K562 (cell line): ENCODE measurements around the gene DLGAP1. TPM values are rescaled to one million over a fixed set of nuclear protein-coding genes. Genes with fewer than 3 reads are reported as not detected.

ENCODE experiments used
- CBX3 ChIP-seq, 2 experiments: IDR thresholded peaks; 1 replicate in 1 of 2; 2 replicates in 1 of 2; pipeline ENCODE4 v1.6.1; 2012; ENCODE audit warnings: inconsistent platforms in 2 of 2, low read length in 2 of 2, borderline replicate concordance in 1 of 2, control low read depth in 1 of 2
- CCNT2 ChIP-seq: IDR thresholded peaks from 2 replicates; pipeline ENCODE4 v1.6.1; 2011; ENCODE audit warnings: borderline replicate concordance, low read depth, mild to moderate bottlenecking, moderate library complexity, mixed read lengths, low read length; ENCODE audit not compliant: insufficient read length; ENCODE audit errors: extremely low read depth
- EHMT2 ChIP-seq: fragments of 450-650 bp; IDR thresholded peaks from 2 replicates; pipeline ENCODE4 v1.6.1; 2018; ENCODE audit warnings: antibody characterized with exemption
- GTF2A2 ChIP-seq: IDR thresholded peaks from 2 replicates; pipeline ENCODE4 v1.6.1; 2016; ENCODE audit warnings: mild to moderate bottlenecking, missing genetic modification characterization, missing compliant biosample characterization
- KAT8 ChIP-seq: fragments of 450-650 bp; IDR thresholded peaks from 2 replicates; pipeline ENCODE4 v1.6.1; 2016; ENCODE audit warnings: low read depth, mild to moderate bottlenecking
- MYNN ChIP-seq, 2 experiments: sonication (generic); formaldehyde crosslinking in 1 of 2; IDR thresholded peaks; 2 replicates each; pipeline versions ENCODE4 v1.5.0 to v1.6.1; 2016 to 2020; ENCODE audit warnings: antibody characterized with exemption in 1 of 2, missing genetic modification reagents in 1 of 2
- PRMT5 ChIP-seq: sonication (generic); formaldehyde crosslinking; IDR thresholded peaks from 2 replicates; pipeline ENCODE4 v1.5.0; 2020; ENCODE audit warnings: missing genetic modification reagents
- RCOR1 ChIP-seq, 2 experiments: IDR thresholded peaks; 2 replicates each; pipeline ENCODE4 v1.6.1; 2012; ENCODE audit warnings: low read depth in 2 of 2, low read length in 2 of 2, borderline replicate concordance in 1 of 2, improper control_type of control experiment in 1 of 2
- TEAD2 ChIP-seq: fragments of 450-650 bp; IDR thresholded peaks from 2 replicates; pipeline ENCODE4 v1.6.1; 2016; ENCODE audit warnings: missing genetic modification characterization, control low read depth, missing compliant biosample characterization
- TGIF2 ChIP-seq: sonication (generic); formaldehyde crosslinking; IDR thresholded peaks from 2 replicates; pipeline ENCODE4 v1.8.1; 2022; ENCODE audit warnings: mild to moderate bottlenecking, missing genetic modification reagents, moderate library complexity
- YY1 ChIP-seq, 3 experiments: IDR thresholded peaks; 2 replicates each; pipeline ENCODE4 v1.6.1; 2011; ENCODE audit warnings: low read length in 2 of 3, mild to moderate bottlenecking in 2 of 3, moderate library complexity in 2 of 3, borderline replicate concordance in 1 of 3, control low read depth in 1 of 3, low read depth in 1 of 3; ENCODE audit not compliant: insufficient read depth in 3 of 3, insufficient replicate concordance in 2 of 3, control insufficient read depth in 1 of 3, insufficient read length in 1 of 3; ENCODE audit errors: extremely low read depth in 1 of 3
- ZNF197 ChIP-seq: fragments of 200-800 bp; sonication (Bioruptor generic); IDR thresholded peaks from 2 replicates; pipeline ENCODE4 v1.6.1; 2016; ENCODE audit warnings: low read depth, missing genetic modification characterization, missing compliant biosample characterization
- polyA plus RNA-seq, 8 experiments: library from polyadenylated mRNA; depleted of rRNA in 4 of 8; stranded (reverse) in 5 of 8; unstranded in 3 of 8; fragments of >200 nt; fragmentation: Nextera tagmentation in 2 of 8; fragmentation: Illumina TruSeq in 1 of 8; extraction: Ambion mirVana in 2 of 8; extraction: Trizol in 1 of 8; gene quantifications; 2 replicates each; pipeline versions ENCODE4 v1.2.1 to v1.2.3, GENCODE V29; 2011 to 2014; ENCODE audit warnings: inconsistent platforms in 1 of 8, missing spikeins in 1 of 8
- total RNA-seq, 7 experiments: library from RNA; depleted of rRNA in 6 of 7; stranded (reverse); fragments of >200 nt in 6 of 7; fragmentation: Illumina TruSeq in 2 of 7; extraction: Trizol in 2 of 7; gene quantifications; 2 replicates each; pipeline versions ENCODE4 v1.2.1 to v1.2.3, GENCODE V29; 2011 to 2021; ENCODE audit warnings: low replicate concordance in 1 of 7
- TF ChIP-seq, protein P1 (sequence below): IDR thresholded peaks from 2 replicates; pipeline ENCODE4 v1.6.1; 2012; ENCODE audit warnings: low read depth, low read length, improper control_type of control experiment, borderline replicate concordance
- TF ChIP-seq, protein P2 (sequence below): sonication (generic); formaldehyde crosslinking; IDR thresholded peaks from 2 replicates; pipeline ENCODE4 v1.5.0; 2020; ENCODE audit warnings: missing genetic modification reagents
- TF ChIP-seq, protein P3 (sequence below): fragments of 450-650 bp; formaldehyde crosslinking; IDR thresholded peaks from 2 replicates; pipeline ENCODE4 v1.4.0; 2020; ENCODE audit warnings: mild to moderate bottlenecking, mixed read lengths
- TF ChIP-seq, protein P4 (sequence below): sonication (generic); formaldehyde crosslinking; IDR thresholded peaks from 2 replicates; pipeline ENCODE4 v1.8.1; 2023; ENCODE audit warnings: mild to moderate bottlenecking, missing genetic modification reagents
- TF ChIP-seq, protein P5 (sequence below): fragments of 450-650 bp; formaldehyde crosslinking; IDR thresholded peaks from 2 replicates; pipeline ENCODE4 v1.4.0; 2020; ENCODE audit warnings: mild to moderate bottlenecking, moderate library complexity
- TF ChIP-seq, protein P6 (sequence below): fragments of 450-650 bp; formaldehyde crosslinking; IDR thresholded peaks from 2 replicates; pipeline ENCODE4 v1.4.0; 2022; ENCODE audit warnings: missing genetic modification characterization

The DLGAP1 gene
- total and polyA plus RNA-seq, 9 of the 15 experiments (the other 6 are each of a cell fraction or from before 2014, with no cell fraction given): 0.04 to 0.22 (median 0.08) TPM

DNA sequence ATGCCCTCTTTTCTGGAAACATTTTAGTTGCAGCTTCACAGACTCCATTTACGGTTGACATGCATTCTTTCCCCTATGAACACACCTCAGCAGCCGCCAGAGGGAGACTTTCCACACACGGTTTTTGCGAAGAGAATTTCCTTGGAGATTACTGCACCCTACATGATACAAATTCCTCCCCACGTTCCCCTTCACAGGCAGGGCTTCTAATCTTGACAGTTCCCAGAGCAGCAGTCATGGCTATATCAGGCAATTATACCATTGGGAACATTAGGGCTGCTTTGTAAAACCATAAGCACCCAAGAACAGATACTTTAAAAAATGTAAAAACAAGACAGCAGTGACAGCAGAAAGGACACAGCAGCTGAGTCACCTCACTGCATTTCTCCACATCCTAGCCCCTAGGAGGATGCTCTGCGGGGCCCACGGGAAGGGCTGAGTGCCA is 751.4 kb downstream of the DLGAP1 start (continued):
- TF ChIP-seq, protein P1, sequence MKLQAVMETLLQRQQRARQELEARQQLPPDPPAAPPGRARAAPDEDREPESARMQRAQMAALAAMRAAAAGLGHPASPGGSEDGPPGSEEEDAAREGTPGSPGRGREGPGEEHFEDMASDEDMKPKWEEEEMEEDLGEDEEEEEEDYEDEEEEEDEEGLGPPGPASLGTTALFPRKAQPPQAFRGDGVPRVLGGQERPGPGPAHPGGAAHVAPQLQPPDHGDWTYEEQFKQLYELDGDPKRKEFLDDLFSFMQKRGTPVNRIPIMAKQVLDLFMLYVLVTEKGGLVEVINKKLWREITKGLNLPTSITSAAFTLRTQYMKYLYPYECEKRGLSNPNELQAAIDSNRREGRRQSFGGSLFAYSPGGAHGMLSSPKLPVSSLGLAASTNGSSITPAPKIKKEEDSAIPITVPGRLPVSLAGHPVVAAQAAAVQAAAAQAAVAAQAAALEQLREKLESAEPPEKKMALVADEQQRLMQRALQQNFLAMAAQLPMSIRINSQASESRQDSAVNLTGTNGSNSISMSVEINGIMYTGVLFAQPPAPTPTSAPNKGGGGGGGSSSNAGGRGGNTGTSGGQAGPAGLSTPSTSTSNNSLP: 0 out of 2 replicates have a peak, but pooled peaks have one; percentile 40
- 0 out of 3 replicates have a peak, but pooled peaks of 1 of the 2 experiments have one; percentile 37 for TF ChIP-seq CBX3 (IDR thresholded peaks at IDR 0.05; ENCODE audit: borderline replicate concordance in 1 of 2, low read length in 2 of 2)
- TF ChIP-seq, protein P2, sequence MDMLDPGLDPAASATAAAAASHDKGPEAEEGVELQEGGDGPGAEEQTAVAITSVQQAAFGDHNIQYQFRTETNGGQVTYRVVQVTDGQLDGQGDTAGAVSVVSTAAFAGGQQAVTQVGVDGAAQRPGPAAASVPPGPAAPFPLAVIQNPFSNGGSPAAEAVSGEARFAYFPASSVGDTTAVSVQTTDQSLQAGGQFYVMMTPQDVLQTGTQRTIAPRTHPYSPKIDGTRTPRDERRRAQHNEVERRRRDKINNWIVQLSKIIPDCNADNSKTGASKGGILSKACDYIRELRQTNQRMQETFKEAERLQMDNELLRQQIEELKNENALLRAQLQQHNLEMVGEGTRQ (CRISPR knock-in tag): no peak
- peak; percentile 71; the same call in 1 of the 2 replicates for TF ChIP-seq TEAD2
- no peak for TF ChIP-seq ZNF197 (CRISPR knock-in tag)
- no peak for TF ChIP-seq GTF2A2 (tag)
- TF ChIP-seq RCOR1 (IDR thresholded peaks at IDR 0.05; ENCODE audit: borderline replicate concordance in 1 of 2, low read depth in 2 of 2, low read length in 2 of 2): peak in 1 of 2 experiments; percentile 55; a peak in 1 of 4 replicates
- TF ChIP-seq TGIF2: no peak
- TF ChIP-seq MYNN (IDR thresholded peaks at IDR 0.05): no peak
- no peak for TF ChIP-seq MYNN (CRISPR knock-in tag; IDR thresholded peaks at IDR 0.05)
- TF ChIP-seq, protein P3, sequence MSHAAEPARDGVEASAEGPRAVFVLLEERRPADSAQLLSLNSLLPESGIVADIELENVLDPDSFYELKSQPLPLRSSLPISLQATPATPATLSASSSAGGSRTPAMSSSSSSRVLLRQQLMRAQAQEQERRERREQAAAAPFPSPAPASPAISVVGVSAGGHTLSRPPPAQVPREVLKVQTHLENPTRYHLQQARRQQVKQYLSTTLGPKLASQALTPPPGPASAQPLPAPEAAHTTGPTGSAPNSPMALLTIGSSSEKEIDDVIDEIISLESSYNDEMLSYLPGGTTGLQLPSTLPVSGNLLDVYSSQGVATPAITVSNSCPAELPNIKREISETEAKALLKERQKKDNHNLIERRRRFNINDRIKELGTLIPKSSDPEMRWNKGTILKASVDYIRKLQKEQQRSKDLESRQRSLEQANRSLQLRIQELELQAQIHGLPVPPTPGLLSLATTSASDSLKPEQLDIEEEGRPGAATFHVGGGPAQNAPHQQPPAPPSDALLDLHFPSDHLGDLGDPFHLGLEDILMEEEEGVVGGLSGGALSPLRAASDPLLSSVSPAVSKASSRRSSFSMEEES (CRISPR knock-in tag): no peak
- no peak for TF ChIP-seq CCNT2
- TF ChIP-seq YY1 (IDR thresholded peaks at IDR 0.05; ENCODE audit: borderline replicate concordance in 1 of 3, control insufficient read depth in 1 of 3, extremely low read depth in 1 of 3, insufficient read depth in 3 of 3, insufficient read length in 1 of 3, insufficient replicate concordance in 2 of 3, low read depth in 1 of 3, low read length in 2 of 3): peak in 1 of 3 experiments; percentile 55
- no peak for TF ChIP-seq PRMT5 (CRISPR knock-in tag)
- peak; percentile 70 for TF ChIP-seq EHMT2
- TF ChIP-seq, protein P4, sequence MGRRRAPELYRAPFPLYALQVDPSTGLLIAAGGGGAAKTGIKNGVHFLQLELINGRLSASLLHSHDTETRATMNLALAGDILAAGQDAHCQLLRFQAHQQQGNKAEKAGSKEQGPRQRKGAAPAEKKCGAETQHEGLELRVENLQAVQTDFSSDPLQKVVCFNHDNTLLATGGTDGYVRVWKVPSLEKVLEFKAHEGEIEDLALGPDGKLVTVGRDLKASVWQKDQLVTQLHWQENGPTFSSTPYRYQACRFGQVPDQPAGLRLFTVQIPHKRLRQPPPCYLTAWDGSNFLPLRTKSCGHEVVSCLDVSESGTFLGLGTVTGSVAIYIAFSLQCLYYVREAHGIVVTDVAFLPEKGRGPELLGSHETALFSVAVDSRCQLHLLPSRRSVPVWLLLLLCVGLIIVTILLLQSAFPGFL (CRISPR knock-in tag): no peak
- no peak for TF ChIP-seq KAT8
- TF ChIP-seq, protein P5, sequence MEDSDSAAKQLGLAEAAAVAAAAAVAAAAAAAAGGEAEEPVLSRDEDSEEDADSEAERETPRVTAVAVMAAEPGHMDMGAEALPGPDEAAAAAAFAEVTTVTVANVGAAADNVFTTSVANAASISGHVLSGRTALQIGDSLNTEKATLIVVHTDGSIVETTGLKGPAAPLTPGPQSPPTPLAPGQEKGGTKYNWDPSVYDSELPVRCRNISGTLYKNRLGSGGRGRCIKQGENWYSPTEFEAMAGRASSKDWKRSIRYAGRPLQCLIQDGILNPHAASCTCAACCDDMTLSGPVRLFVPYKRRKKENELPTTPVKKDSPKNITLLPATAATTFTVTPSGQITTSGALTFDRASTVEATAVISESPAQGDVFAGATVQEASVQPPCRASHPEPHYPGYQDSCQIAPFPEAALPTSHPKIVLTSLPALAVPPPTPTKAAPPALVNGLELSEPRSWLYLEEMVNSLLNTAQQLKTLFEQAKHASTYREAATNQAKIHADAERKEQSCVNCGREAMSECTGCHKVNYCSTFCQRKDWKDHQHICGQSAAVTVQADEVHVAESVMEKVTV (CRISPR knock-in tag): peak; percentile 59
- TF ChIP-seq, protein P6, sequence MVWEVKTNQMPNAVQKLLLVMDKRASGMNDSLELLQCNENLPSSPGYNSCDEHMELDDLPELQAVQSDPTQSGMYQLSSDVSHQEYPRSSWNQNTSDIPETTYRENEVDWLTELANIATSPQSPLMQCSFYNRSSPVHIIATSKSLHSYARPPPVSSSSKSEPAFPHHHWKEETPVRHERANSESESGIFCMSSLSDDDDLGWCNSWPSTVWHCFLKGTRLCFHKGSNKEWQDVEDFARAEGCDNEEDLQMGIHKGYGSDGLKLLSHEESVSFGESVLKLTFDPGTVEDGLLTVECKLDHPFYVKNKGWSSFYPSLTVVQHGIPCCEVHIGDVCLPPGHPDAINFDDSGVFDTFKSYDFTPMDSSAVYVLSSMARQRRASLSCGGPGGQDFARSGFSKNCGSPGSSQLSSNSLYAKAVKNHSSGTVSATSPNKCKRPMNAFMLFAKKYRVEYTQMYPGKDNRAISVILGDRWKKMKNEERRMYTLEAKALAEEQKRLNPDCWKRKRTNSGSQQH (CRISPR knock-in tag): no peak
